K562 (cell line): Measurements from ENCODE around the gene PYCR2. TPM values are rescaled to one million over a fixed set of nuclear protein-coding genes. Genes with fewer than 3 reads are reported as not detected.

ENCODE experiments used
- NR2C1 ChIP-seq, 2 experiments: fragments of 450-650 bp; IDR thresholded peaks; 2 replicates each; pipeline ENCODE4 v1.6.1; 2017; ENCODE audit warnings: mild to moderate bottlenecking in 2 of 2, antibody characterized with exemption in 1 of 2, inconsistent platforms in 1 of 2, missing compliant biosample characterization in 1 of 2, missing genetic modification characterization in 1 of 2
- NUFIP1 ChIP-seq: fragments of 450-650 bp; IDR thresholded peaks from 2 replicates; pipeline ENCODE4 v1.6.1; 2018; ENCODE audit not compliant: partially characterized antibody
- PHF8 ChIP-seq: fragments of 200-600 bp; sonication (generic); IDR thresholded peaks from 2 replicates; pipeline ENCODE4 v1.6.1; 2012; ENCODE audit warnings: mixed run types, mild to moderate bottlenecking, inconsistent platforms, low read length, moderate library complexity, borderline replicate concordance
- PRDM10 ChIP-seq: fragments of 450-650 bp; IDR thresholded peaks from 2 replicates; pipeline ENCODE4 v1.6.1; 2018; ENCODE audit not compliant: partially characterized antibody
- SMAD3 ChIP-seq: fragments of 450-650 bp; formaldehyde crosslinking; conservative IDR thresholded peaks from 2 replicates; pipeline ENCODE4 v1.4.0; 2020; ENCODE audit warnings: mild to moderate bottlenecking
- SMAD4 ChIP-seq: fragments of 250-450 bp; sonication (Bioruptor Pico); conservative IDR thresholded peaks from 2 replicates; pipeline ENCODE4 v1.8.0; 2021; ENCODE audit warnings: inconsistent platforms, mild to moderate bottlenecking, moderate library complexity
- polyA plus RNA-seq, 8 experiments: library from polyadenylated mRNA; depleted of rRNA in 4 of 8; stranded (reverse) in 5 of 8; unstranded in 3 of 8; fragments of >200 nt; fragmentation: Nextera tagmentation in 2 of 8; fragmentation: Illumina TruSeq in 1 of 8; extraction: Ambion mirVana in 2 of 8; extraction: Trizol in 1 of 8; gene quantifications; 2 replicates each; pipeline versions ENCODE4 v1.2.1 to v1.2.3, GENCODE V29; 2011 to 2014; ENCODE audit warnings: inconsistent platforms in 1 of 8, missing spikeins in 1 of 8
- total RNA-seq, 7 experiments: library from RNA; depleted of rRNA in 6 of 7; stranded (reverse); fragments of >200 nt in 6 of 7; fragmentation: Illumina TruSeq in 2 of 7; extraction: Trizol in 2 of 7; gene quantifications; 2 replicates each; pipeline versions ENCODE4 v1.2.1 to v1.2.3, GENCODE V29; 2011 to 2021; ENCODE audit warnings: low replicate concordance in 1 of 7
- TF ChIP-seq, protein P1 (sequence below), 3 experiments: fragments of 200-800 bp in 1 of 3; fragments of 250-450 bp in 1 of 3; fragments of 450-650 bp in 1 of 3; sonication (Bioruptor Pico) in 1 of 3; sonication (Bioruptor generic) in 1 of 3; formaldehyde crosslinking in 1 of 3; IDR thresholded peaks; 2 replicates each; pipeline versions ENCODE4 v1.6.1 to v1.8.0; 2016 to 2022; ENCODE audit warnings: mild to moderate bottlenecking in 2 of 3, missing genetic modification characterization in 2 of 3, missing compliant biosample characterization in 1 of 3, moderate library complexity in 1 of 3
- TF ChIP-seq, protein P2 (sequence below), 2 experiments: fragments of 450-650 bp in 1 of 2; sonication (generic) in 1 of 2; formaldehyde crosslinking in 1 of 2; IDR thresholded peaks; 2 replicates each; pipeline versions ENCODE4 v1.7.1 to v1.9.0; 2016 to 2022; ENCODE audit warnings: inconsistent platforms in 1 of 2, mild to moderate bottlenecking in 1 of 2, missing genetic modification reagents in 1 of 2

PYCR2 gene
- total and polyA plus RNA-seq, 9 of the 15 experiments (the other 6 are each of a cell fraction or from before 2014, with no cell fraction given) = 5.5 to 219 (median 127) TPM

- TF ChIP-seq, protein P1, sequence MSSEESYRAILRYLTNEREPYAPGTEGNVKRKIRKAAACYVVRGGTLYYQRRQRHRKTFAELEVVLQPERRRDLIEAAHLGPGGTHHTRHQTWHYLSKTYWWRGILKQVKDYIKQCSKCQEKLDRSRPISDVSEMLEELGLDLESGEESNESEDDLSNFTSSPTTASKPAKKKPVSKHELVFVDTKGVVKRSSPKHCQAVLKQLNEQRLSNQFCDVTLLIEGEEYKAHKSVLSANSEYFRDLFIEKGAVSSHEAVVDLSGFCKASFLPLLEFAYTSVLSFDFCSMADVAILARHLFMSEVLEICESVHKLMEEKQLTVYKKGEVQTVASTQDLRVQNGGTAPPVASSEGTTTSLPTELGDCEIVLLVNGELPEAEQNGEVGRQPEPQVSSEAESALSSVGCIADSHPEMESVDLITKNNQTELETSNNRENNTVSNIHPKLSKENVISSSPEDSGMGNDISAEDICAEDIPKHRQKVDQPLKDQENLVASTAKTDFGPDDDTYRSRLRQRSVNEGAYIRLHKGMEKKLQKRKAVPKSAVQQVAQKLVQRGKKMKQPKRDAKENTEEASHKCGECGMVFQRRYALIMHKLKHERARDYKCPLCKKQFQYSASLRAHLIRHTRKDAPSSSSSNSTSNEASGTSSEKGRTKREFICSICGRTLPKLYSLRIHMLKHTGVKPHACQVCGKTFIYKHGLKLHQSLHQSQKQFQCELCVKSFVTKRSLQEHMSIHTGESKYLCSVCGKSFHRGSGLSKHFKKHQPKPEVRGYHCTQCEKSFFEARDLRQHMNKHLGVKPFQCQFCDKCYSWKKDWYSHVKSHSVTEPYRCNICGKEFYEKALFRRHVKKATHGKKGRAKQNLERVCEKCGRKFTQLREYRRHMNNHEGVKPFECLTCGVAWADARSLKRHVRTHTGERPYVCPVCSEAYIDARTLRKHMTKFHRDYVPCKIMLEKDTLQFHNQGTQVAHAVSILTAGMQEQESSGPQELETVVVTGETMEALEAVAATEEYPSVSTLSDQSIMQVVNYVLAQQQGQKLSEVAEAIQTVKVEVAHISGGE (CRISPR knock-in tag; IDR thresholded peaks at IDR 0.05) = 0 out of 6 replicates have a peak, but pooled peaks of 1 of the 3 experiments have one; percentile 38
- TF ChIP-seq SMAD4 (CRISPR knock-in tag) (peak; percentile 80), NUFIP1 (no peak), PHF8 (peak; percentile 16; the same call in 1 of the 2 replicates), PRDM10 (peak; percentile 71), NR2C1 (IDR thresholded peaks at IDR 0.05) (no peak), NR2C1 (tag; IDR thresholded peaks at IDR 0.05) (peak; percentile 35; the same call in 1 of the 2 replicates), SMAD3 (CRISPR knock-in tag) (0 out of 2 replicates have a peak, but pooled peaks have one; percentile 12)
- TF ChIP-seq, protein P2, sequence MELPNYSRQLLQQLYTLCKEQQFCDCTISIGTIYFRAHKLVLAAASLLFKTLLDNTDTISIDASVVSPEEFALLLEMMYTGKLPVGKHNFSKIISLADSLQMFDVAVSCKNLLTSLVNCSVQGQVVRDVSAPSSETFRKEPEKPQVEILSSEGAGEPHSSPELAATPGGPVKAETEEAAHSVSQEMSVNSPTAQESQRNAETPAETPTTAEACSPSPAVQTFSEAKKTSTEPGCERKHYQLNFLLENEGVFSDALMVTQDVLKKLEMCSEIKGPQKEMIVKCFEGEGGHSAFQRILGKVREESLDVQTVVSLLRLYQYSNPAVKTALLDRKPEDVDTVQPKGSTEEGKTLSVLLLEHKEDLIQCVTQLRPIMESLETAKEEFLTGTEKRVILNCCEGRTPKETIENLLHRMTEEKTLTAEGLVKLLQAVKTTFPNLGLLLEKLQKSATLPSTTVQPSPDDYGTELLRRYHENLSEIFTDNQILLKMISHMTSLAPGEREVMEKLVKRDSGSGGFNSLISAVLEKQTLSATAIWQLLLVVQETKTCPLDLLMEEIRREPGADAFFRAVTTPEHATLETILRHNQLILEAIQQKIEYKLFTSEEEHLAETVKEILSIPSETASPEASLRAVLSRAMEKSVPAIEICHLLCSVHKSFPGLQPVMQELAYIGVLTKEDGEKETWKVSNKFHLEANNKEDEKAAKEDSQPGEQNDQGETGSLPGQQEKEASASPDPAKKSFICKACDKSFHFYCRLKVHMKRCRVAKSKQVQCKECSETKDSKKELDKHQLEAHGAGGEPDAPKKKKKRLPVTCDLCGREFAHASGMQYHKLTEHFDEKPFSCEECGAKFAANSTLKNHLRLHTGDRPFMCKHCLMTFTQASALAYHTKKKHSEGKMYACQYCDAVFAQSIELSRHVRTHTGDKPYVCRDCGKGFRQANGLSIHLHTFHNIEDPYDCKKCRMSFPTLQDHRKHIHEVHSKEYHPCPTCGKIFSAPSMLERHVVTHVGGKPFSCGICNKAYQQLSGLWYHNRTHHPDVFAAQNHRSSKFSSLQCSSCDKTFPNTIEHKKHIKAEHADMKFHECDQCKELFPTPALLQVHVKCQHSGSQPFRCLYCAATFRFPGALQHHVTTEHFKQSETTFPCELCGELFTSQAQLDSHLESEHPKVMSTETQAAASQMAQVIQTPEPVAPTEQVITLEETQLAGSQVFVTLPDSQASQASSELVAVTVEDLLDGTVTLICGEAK (IDR thresholded peaks at IDR 0.05) = no peak
- TF ChIP-seq, protein P2 (CRISPR knock-in tag; IDR thresholded peaks at IDR 0.05) = no peak
Measured at GRCh38 chr1:225926551-225927113, 2.6 kb upstream of the PYCR2 start (continued).
